Measurements from ENCODE around the gene RBBP7.
A peak's percentile ranks its signal among the peaks of the same experiment; 100 is the strongest.

RBBP7 gene

GRCh38 chrX:16870095-16870861 lies at the start of gene RBBP7:
Gene RBBP7 (minus strand): TSS chrX:16870362. CDS start chrX:16870053, 309 bp downstream.
- peaks cover 0 to 17% (median 5%) of the 10 kb centered on the region in 5 donors for H3K27me3 ChIP-seq (ENCODE audit: control insufficient read depth in 5 of 5, insufficient read depth in 4 of 5, low read length in 5 of 5)
- H3K4me3 ChIP-seq (ENCODE audit: low read depth in 1 of 5, low read length in 5 of 5) = peak within 1 kb of the TSS; percentile 73 to 85 (median 81)
- H3K36me3 ChIP-seq (ENCODE audit: control insufficient read depth in 5 of 5, insufficient read depth in 5 of 5, low read length in 5 of 5) = no peaks in the 10 kb centered on the region
- H3K4me1 ChIP-seq (ENCODE audit: control insufficient read depth in 5 of 5, insufficient read depth in 5 of 5, low read length in 5 of 5) = peaks cover 6 to 35% (median 28%) of the 10 kb centered on the region in 5 donors
- H3K9ac ChIP-seq (ENCODE audit: low read length in 5 of 5) = peak within 1 kb of the TSS; percentile 64 to 81 (median 70)
- H3K9me3 ChIP-seq (ENCODE audit: control insufficient read depth in 5 of 5, low read length in 5 of 5) = no peaks in the 10 kb centered on the region
- H3K27ac ChIP-seq (ENCODE audit: low read depth, low read length) = peak within 1 kb of the TSS; percentile 68

- Histone ChIP-seq H3K27ac (ENCODE audit: low read depth, low read length) (no peak overlapping the region), H3K36me3 (ENCODE audit: control insufficient read depth in 5 of 5, insufficient read depth in 5 of 5, low read length in 5 of 5) (no peaks in the 10 kb centered on the region), H3K9ac (ENCODE audit: low read length in 5 of 5) (no peak overlapping the region)
Observed at GRCh38 chrX:16918979-16919378, 48.8 kb upstream of the RBBP7 start.

GRCh38 chrX:16917120-16917519 lies 47.0 kb upstream of the RBBP7 start:
- no peak overlapping the region for H3K4me3 ChIP-seq (ENCODE audit: low read depth in 1 of 5, low read length in 5 of 5)
- no peak overlapping the region for H3K27ac ChIP-seq (ENCODE audit: low read depth, low read length)
- no peaks in the 10 kb centered on the region for H3K36me3 ChIP-seq (ENCODE audit: control insufficient read depth in 5 of 5, insufficient read depth in 5 of 5, low read length in 5 of 5)
- no peak overlapping the region for H3K9ac ChIP-seq (ENCODE audit: low read length in 5 of 5)
- H3K9me3 ChIP-seq (ENCODE audit: control insufficient read depth in 5 of 5, low read length in 5 of 5) = no peaks in the 10 kb centered on the region
- H3K4me1 ChIP-seq (ENCODE audit: control insufficient read depth in 5 of 5, insufficient read depth in 5 of 5, low read length in 5 of 5) = no peaks in the 10 kb centered on the region
- H3K27me3 ChIP-seq (ENCODE audit: control insufficient read depth in 5 of 5, insufficient read depth in 4 of 5, low read length in 5 of 5) = peaks cover 0 to 9% (median 2%) of the 10 kb centered on the region in 5 donors

More at GRCh38 chrX:16918979-16919378, 48.8 kb upstream of the RBBP7 start:
- Histone ChIP-seq H3K4me3 (ENCODE audit: low read depth in 1 of 5, low read length in 5 of 5) (no peak overlapping the region), H3K9me3 (ENCODE audit: control insufficient read depth in 5 of 5, low read length in 5 of 5) (peaks cover 0 to 1% (median 0%) of the 10 kb centered on the region in 5 donors), H3K4me1 (ENCODE audit: control insufficient read depth in 5 of 5, insufficient read depth in 5 of 5, low read length in 5 of 5) (no peaks in the 10 kb centered on the region), H3K27me3 (ENCODE audit: control insufficient read depth in 5 of 5, insufficient read depth in 4 of 5, low read length in 5 of 5) (peaks cover 0 to 7% (median 3%) of the 10 kb centered on the region in 5 donors)

- Histone ChIP-seq H3K4me1 (ENCODE audit: control insufficient read depth in 5 of 5, insufficient read depth in 5 of 5, low read length in 5 of 5) (no peaks in the 10 kb centered on the region), H3K27me3 (ENCODE audit: control insufficient read depth in 5 of 5, insufficient read depth in 4 of 5, low read length in 5 of 5) (peaks cover 0 to 9% (median 2%) of the 10 kb centered on the region in 5 donors), H3K36me3 (ENCODE audit: control insufficient read depth in 5 of 5, insufficient read depth in 5 of 5, low read length in 5 of 5) (no peaks in the 10 kb centered on the region), H3K27ac (ENCODE audit: low read depth, low read length) (no peak overlapping the region), H3K9me3 (ENCODE audit: control insufficient read depth in 5 of 5, low read length in 5 of 5) (no peaks in the 10 kb centered on the region), H3K9ac (ENCODE audit: low read length in 5 of 5) (no peak overlapping the region), H3K4me3 (ENCODE audit: low read depth in 1 of 5, low read length in 5 of 5) (no peak overlapping the region)
Observed at GRCh38 chrX:16916561-16916960, 46.4 kb upstream of the RBBP7 start.

- Histone ChIP-seq H3K36me3 (ENCODE audit: control insufficient read depth in 5 of 5, insufficient read depth in 5 of 5, low read length in 5 of 5) (no peaks in the 10 kb centered on the region), H3K9me3 (ENCODE audit: control insufficient read depth in 5 of 5, low read length in 5 of 5) (no peaks in the 10 kb centered on the region), H3K4me3 (ENCODE audit: low read depth in 1 of 5, low read length in 5 of 5) (no peak overlapping the region), H3K27me3 (ENCODE audit: control insufficient read depth in 5 of 5, insufficient read depth in 4 of 5, low read length in 5 of 5) (peaks cover 0 to 9% (median 5%) of the 10 kb centered on the region in 5 donors), H3K9ac (ENCODE audit: low read length in 5 of 5) (no peak overlapping the region), H3K4me1 (ENCODE audit: control insufficient read depth in 5 of 5, insufficient read depth in 5 of 5, low read length in 5 of 5) (no peaks in the 10 kb centered on the region), H3K27ac (ENCODE audit: low read depth, low read length) (no peak overlapping the region)
Observed at GRCh38 chrX:16914058-16914457, 43.9 kb upstream of the RBBP7 start.

GRCh38 chrX:16910376-16910775 lies 40.2 kb upstream of the RBBP7 start:
- Histone ChIP-seq H3K4me1 (ENCODE audit: control insufficient read depth in 5 of 5, insufficient read depth in 5 of 5, low read length in 5 of 5) (no peaks in the 10 kb centered on the region), H3K27ac (ENCODE audit: low read depth, low read length) (no peak overlapping the region), H3K4me3 (ENCODE audit: low read depth in 1 of 5, low read length in 5 of 5) (no peak overlapping the region), H3K27me3 (ENCODE audit: control insufficient read depth in 5 of 5, insufficient read depth in 4 of 5, low read length in 5 of 5) (peaks cover 0 to 9% (median 5%) of the 10 kb centered on the region in 5 donors), H3K9ac (ENCODE audit: low read length in 5 of 5) (no peak overlapping the region), H3K36me3 (ENCODE audit: control insufficient read depth in 5 of 5, insufficient read depth in 5 of 5, low read length in 5 of 5) (no peaks in the 10 kb centered on the region), H3K9me3 (ENCODE audit: control insufficient read depth in 5 of 5, low read length in 5 of 5) (no peaks in the 10 kb centered on the region)

- Histone ChIP-seq H3K27me3 (ENCODE audit: control insufficient read depth in 5 of 5, insufficient read depth in 4 of 5, low read length in 5 of 5) (peaks cover 0 to 8% (median under 1%) of the 10 kb centered on the region in 5 donors), H3K9me3 (ENCODE audit: control insufficient read depth in 5 of 5, low read length in 5 of 5) (peaks cover 0 to 3% (median 0%) of the 10 kb centered on the region in 5 donors), H3K36me3 (ENCODE audit: control insufficient read depth in 5 of 5, insufficient read depth in 5 of 5, low read length in 5 of 5) (no peaks in the 10 kb centered on the region), H3K9ac (ENCODE audit: low read length in 5 of 5) (no peak overlapping the region), H3K4me1 (ENCODE audit: control insufficient read depth in 5 of 5, insufficient read depth in 5 of 5, low read length in 5 of 5) (no peaks in the 10 kb centered on the region), H3K27ac (ENCODE audit: low read depth, low read length) (no peak overlapping the region), H3K4me3 (ENCODE audit: low read depth in 1 of 5, low read length in 5 of 5) (no peak overlapping the region)
Observed at GRCh38 chrX:16903274-16904022, 33.3 kb upstream of the RBBP7 start.

- H3K9ac ChIP-seq (ENCODE audit: low read length in 5 of 5) = no peak overlapping the region
- H3K4me1 ChIP-seq (ENCODE audit: control insufficient read depth in 5 of 5, insufficient read depth in 5 of 5, low read length in 5 of 5) = peaks cover 0 to 3% (median 0%) of the 10 kb centered on the region in 5 donors
- no peak overlapping the region for H3K27ac ChIP-seq (ENCODE audit: low read depth, low read length)
- H3K9me3 ChIP-seq (ENCODE audit: control insufficient read depth in 5 of 5, low read length in 5 of 5) = no peaks in the 10 kb centered on the region
- H3K36me3 ChIP-seq (ENCODE audit: control insufficient read depth in 5 of 5, insufficient read depth in 5 of 5, low read length in 5 of 5) = no peaks in the 10 kb centered on the region
- no peak overlapping the region for H3K4me3 ChIP-seq (ENCODE audit: low read depth in 1 of 5, low read length in 5 of 5)
- H3K27me3 ChIP-seq (ENCODE audit: control insufficient read depth in 5 of 5, insufficient read depth in 4 of 5, low read length in 5 of 5) = peaks cover 3 to 24% (median 14%) of the 10 kb centered on the region in 5 donors
Observed at GRCh38 chrX:16897445-16897844, 27.3 kb upstream of the RBBP7 start.

- no peak overlapping the region for H3K9ac ChIP-seq (ENCODE audit: low read length in 5 of 5)
- H3K4me1 ChIP-seq (ENCODE audit: control insufficient read depth in 5 of 5, insufficient read depth in 5 of 5, low read length in 5 of 5) = peaks cover 0 to 3% (median 0%) of the 10 kb centered on the region in 5 donors
- H3K27me3 ChIP-seq (ENCODE audit: control insufficient read depth in 5 of 5, insufficient read depth in 4 of 5, low read length in 5 of 5) = peaks cover 3 to 22% (median 8%) of the 10 kb centered on the region in 5 donors
- no peaks in the 10 kb centered on the region for H3K36me3 ChIP-seq (ENCODE audit: control insufficient read depth in 5 of 5, insufficient read depth in 5 of 5, low read length in 5 of 5)
- H3K9me3 ChIP-seq (ENCODE audit: control insufficient read depth in 5 of 5, low read length in 5 of 5) = no peaks in the 10 kb centered on the region
- peak overlapping the region in 1 of 5 donors; percentile 34 for H3K4me3 ChIP-seq (ENCODE audit: low read depth in 1 of 5, low read length in 5 of 5)
- H3K27ac ChIP-seq (ENCODE audit: low read depth, low read length) = no peak overlapping the region
Observed at GRCh38 chrX:16892504-16893362, 22.6 kb upstream of the RBBP7 start.
